ENCODE measurements around the gene DMD.
"Not testable (repeated sequence)": the region's sequence is repeated elsewhere in the genome, so short reads cannot be mapped to it uniquely, and the experiment has no call there.

DNA sequence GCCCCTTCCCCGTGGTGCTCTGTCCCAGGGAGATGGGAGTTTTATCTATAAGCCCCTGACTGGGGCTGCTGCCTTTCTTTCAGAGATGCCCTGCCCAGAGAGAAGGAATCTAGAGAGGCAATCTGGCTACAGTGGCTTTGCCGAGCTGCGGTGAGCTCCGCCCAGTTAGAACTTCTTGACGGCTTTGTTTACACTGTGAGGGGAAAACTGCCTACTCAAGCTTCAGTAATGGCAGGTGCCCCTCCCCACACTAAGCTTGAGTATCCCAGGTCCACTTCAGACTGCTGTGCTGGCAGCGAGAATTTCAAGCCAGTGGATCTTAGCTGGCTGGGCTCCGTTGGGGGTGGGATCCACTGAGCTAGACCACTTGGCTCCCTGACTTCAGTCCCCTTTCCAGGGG lies 1740.6 kb downstream of the DMD start:
- TF ChIP-seq POLR2A (IDR thresholded peaks at IDR 0.05): not testable (repeated sequence)
- TF ChIP-seq, protein P1, sequence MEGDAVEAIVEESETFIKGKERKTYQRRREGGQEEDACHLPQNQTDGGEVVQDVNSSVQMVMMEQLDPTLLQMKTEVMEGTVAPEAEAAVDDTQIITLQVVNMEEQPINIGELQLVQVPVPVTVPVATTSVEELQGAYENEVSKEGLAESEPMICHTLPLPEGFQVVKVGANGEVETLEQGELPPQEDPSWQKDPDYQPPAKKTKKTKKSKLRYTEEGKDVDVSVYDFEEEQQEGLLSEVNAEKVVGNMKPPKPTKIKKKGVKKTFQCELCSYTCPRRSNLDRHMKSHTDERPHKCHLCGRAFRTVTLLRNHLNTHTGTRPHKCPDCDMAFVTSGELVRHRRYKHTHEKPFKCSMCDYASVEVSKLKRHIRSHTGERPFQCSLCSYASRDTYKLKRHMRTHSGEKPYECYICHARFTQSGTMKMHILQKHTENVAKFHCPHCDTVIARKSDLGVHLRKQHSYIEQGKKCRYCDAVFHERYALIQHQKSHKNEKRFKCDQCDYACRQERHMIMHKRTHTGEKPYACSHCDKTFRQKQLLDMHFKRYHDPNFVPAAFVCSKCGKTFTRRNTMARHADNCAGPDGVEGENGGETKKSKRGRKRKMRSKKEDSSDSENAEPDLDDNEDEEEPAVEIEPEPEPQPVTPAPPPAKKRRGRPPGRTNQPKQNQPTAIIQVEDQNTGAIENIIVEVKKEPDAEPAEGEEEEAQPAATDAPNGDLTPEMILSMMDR (IDR thresholded peaks at IDR 0.05): not testable (repeated sequence)
